Ascending aorta (tissue), 2 donors: Measurements from ENCODE around the gene CADPS2. TPM values are rescaled to one million over a fixed set of nuclear protein-coding genes. Genes with fewer than 3 reads are reported as not detected.

Source experiments
- DNase-seq, 2 donors: peaks; one replicate each; pipeline ENCODE4 v3.0.0-alpha.2; 2019; ENCODE audit warnings: low spot score in 2 of 2
- H3K27ac ChIP-seq, 2 donors: fragments of 200-600 bp; sonication (generic); one replicate each; pipeline ENCODE4 v1.5.1; 2016 to 2017; ENCODE audit warnings: mild to moderate bottlenecking in 1 of 2
- H3K27me3 ChIP-seq: fragments of 200-600 bp; sonication (generic); one replicate; pipeline ENCODE4 v1.5.1; 2017
- H3K36me3 ChIP-seq, 2 donors: fragments of 200-600 bp; sonication (generic); one replicate each; pipeline ENCODE4 v1.5.1; 2016
- H3K4me1 ChIP-seq, 2 donors: fragments of 200-600 bp; sonication (generic); one replicate each; pipeline ENCODE4 v1.5.1; 2016 to 2017; ENCODE audit warnings: mild to moderate bottlenecking in 1 of 2
- H3K4me3 ChIP-seq, 2 donors: fragments of 200-600 bp; sonication (generic); one replicate each; pipeline ENCODE4 v1.5.1; 2016 to 2017; ENCODE audit warnings: mild to moderate bottlenecking in 1 of 2
- H3K9me3 ChIP-seq, 2 donors: fragments of 200-600 bp; sonication (generic); one replicate each; pipeline ENCODE4 v1.5.1; 2016
- CTCF ChIP-seq, 3 experiments: fragments of 200-600 bp in 2 of 3; fragments of 450-650 bp in 1 of 3; sonication (generic) in 2 of 3; IDR thresholded peaks; one replicate each; pipeline ENCODE4 v1.5.1; 2016 to 2019; ENCODE audit warnings: antibody characterized with exemption in 3 of 3, mild to moderate bottlenecking in 1 of 3, moderate library complexity in 1 of 3
- intact Hi-C: fragments of 100-400 bp; cut with DNase I; formaldehyde crosslinking; loops from one replicate; pipeline ENCODE4 v1.15.1; 2023
- total RNA-seq: library from RNA; depleted of rRNA; stranded (reverse); fragments of >200 nt; gene quantifications from one replicate; pipeline ENCODE4 v1.1.0, GENCODE V29; 2016

The CADPS2 gene
- total RNA-seq: 31.8 TPM

DNA sequence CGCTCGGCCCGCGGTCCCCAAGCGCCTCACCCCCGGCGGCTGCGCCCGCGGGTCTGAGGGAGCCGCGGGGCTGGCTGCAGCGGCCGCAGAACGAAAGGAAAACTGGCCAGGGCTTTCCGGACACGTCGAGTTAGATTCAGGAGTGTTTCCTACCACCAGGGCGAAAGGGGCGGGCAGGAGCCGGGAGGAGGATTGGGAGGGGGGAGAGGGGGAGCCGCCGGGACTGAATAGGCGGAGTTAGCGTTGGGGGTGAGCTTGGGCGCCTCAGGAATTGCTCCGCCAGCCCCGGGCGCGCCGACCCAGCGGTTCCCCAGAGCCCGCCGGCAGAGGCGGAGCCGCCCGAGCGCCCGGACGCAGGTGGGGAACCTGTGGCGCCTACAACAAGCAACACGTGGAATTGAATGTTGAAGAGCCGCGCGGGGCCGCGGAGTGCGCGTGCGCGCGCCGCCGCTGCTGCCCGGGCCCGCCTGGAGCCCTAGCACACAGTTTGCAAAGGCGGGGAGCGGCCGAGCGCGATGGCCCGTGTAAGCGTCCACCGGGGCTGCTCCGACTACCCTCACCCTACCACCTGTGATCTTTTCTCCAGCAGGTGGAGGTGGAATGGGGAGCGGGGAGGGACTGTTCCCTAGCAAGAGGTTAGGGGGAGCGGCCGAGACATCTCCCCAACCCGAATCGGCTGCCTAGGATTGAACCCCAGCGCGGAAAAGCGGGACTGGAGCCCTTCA lies at the start of gene CADPS2:
TSS of gene CADPS2 (minus strand) at position 104 of the 725 bp plus-strand sequence. CDS start 123 bp downstream, outside the sequence.
- no peaks in the 10 kb centered on the region for H3K27me3 ChIP-seq
- intact Hi-C loops: loop anchor here (10.0 kb wide), 2 partner anchors 742 to 858 kb away; partner anchors contain the start of genes AASS and WASL
- no peaks in the 10 kb centered on the region for H3K9me3 ChIP-seq
- DNase-seq: peak; percentile 31 to 86
- H3K36me3 ChIP-seq: no peaks in the 10 kb centered on the region
- TF ChIP-seq CTCF (IDR thresholded peaks at IDR 0.05): peak in 2 of 3 experiments; percentile 21 to 27
- H3K27ac ChIP-seq: peak within 1 kb of the TSS; percentile 92 to 94
- H3K4me3 ChIP-seq: peak within 1 kb of the TSS; percentile 92 to 96
- peaks cover 0 to 3% of the 10 kb centered on the region in 2 donors for H3K4me1 ChIP-seq

DNA sequence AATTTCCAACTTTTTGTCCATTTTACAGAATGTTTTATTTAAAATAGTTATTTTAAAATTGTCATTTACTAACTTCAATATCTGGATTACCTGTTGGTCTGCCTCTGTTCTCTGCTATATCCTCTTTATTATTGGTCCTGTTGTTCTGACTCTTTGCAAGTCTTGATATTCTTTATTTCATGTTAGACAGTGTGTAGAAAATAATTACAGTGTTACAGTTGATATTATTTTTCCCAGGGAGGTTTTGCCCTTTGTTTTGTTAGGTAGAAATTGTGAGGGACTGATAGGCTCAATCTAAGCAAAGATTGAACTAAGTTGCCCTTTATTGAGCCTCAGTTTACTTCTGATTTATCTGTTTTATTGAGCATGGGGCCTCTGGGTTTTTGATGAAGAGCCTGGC lies 49.4 kb upstream of the CADPS2 start:
- no peaks in the 10 kb centered on the region for H3K27me3 ChIP-seq
- intact Hi-C loops: no loop called here
- H3K27ac ChIP-seq: no peak overlapping the region
- no peaks in the 10 kb centered on the region for H3K4me1 ChIP-seq
- H3K9me3 ChIP-seq: no peaks in the 10 kb centered on the region
- H3K36me3 ChIP-seq: no peaks in the 10 kb centered on the region
- TF ChIP-seq CTCF (IDR thresholded peaks at IDR 0.05): no peak
- no peak for DNase-seq
- no peak overlapping the region for H3K4me3 ChIP-seq

DNA sequence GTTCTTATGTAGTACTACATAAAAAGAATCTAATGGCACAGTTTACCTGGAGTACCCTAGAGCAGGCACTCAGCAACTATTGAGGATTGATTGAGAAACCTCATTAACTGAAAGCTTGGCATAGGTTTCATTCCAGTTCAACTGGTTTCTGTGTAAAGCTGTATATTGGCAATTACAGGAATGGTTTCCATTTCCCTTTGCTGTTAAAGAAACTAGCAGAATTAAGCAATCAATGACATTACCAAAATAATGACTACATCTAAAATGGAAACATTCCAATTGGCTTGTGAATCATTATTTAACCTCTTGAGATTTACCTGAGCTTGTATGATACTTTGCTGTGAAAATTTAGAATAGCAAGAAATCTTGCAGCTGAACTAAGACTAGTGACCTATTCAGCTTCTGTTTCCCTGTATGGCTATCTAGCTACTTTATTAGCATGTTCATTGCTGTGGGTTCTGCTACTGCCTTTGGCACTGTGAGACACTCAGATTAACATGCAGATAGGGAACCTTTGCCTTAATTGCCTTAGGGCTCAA lies 33.5 kb upstream of the CADPS2 start:
- Histone ChIP-seq H3K9me3 (no peaks in the 10 kb centered on the region), H3K36me3 (no peaks in the 10 kb centered on the region), H3K27me3 (no peaks in the 10 kb centered on the region), H3K4me1 (no peaks in the 10 kb centered on the region), H3K4me3 (no peak overlapping the region), H3K27ac (no peak overlapping the region)
- no peak for TF ChIP-seq CTCF (IDR thresholded peaks at IDR 0.05)
- DNase-seq: no peak
- intact Hi-C loops: no loop called here

- Histone ChIP-seq H3K9me3 (no peaks in the 10 kb centered on the region), H3K27ac (no peak overlapping the region), H3K4me3 (no peak overlapping the region), H3K4me1 (no peaks in the 10 kb centered on the region), H3K36me3 (no peaks in the 10 kb centered on the region), H3K27me3 (no peaks in the 10 kb centered on the region)
- TF ChIP-seq CTCF (IDR thresholded peaks at IDR 0.05): no peak
- intact Hi-C loops: no loop called here
- DNase-seq: no peak
Measured at GRCh38 chr7:122914812-122915211, 28.6 kb upstream of the CADPS2 start.

DNA sequence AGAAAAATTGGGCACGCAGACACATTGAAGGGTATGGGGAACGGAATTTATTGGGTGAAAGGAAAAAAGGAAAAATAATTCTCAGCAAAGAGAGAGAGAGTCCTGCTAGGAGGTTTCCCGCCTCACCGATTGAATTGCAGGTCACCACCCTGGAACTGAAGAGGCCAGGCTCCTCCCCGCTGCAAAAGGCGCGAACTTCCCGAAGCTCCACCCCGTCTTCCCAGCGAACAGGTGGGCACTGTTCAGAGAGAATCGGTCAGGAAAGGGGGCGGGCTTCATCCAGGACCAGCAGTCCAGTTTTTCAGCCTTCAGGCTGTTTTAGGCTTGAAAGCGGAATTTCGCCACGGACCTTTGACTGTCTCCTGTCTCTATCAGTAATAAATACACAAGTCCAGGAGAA lies 27.3 kb upstream of the CADPS2 start:
- no peak overlapping the region for H3K27ac ChIP-seq
- H3K4me3 ChIP-seq: no peak overlapping the region
- no peaks in the 10 kb centered on the region for H3K27me3 ChIP-seq
- no peaks in the 10 kb centered on the region for H3K4me1 ChIP-seq
- H3K36me3 ChIP-seq: no peaks in the 10 kb centered on the region
- no peak for DNase-seq
- TF ChIP-seq CTCF (IDR thresholded peaks at IDR 0.05): no peak
- intact Hi-C loops: no loop called here
- H3K9me3 ChIP-seq: no peaks in the 10 kb centered on the region
